IMR-90 (cell line): Measurements from ENCODE around the gene GRIK1. TPM values are rescaled to one million over a fixed set of nuclear protein-coding genes. Genes with fewer than 3 reads are reported as not detected.

Experiments
- ATAC-seq: fragments of 200-7000 bp; cut with Tn5 transposase; 2 replicates; pipeline ENCODE4 v1.9.1; 2020; ENCODE audit warnings: low read depth, mild to moderate bottlenecking, moderate library complexity
- BruUV-seq: library from RNA; stranded (reverse); fragments of 400-500 nt; replicated peaks from 2 replicates; lab custom pipeline; 2021; lab: Mats Ljungman, UMichigan
- CTCF ChIA-PET: fragments of 300-600 bp; formaldehyde crosslinking; extraction: SDS; loops from one replicate; lab custom pipeline; 2021; ENCODE audit warnings: antibody characterized with exemption; lab: Yijun Ruan, JAX
- POLR2A ChIA-PET: fragments of 300-600 bp; sonication (Branson Sonifier 250); formaldehyde crosslinking; loops from one replicate; lab custom pipeline; 2022; ENCODE audit warnings: antibody characterized with exemption; ENCODE audit not compliant: unreplicated experiment; lab: Charles Lee
- DNase-seq: peaks from one replicate; pipeline ENCODE4 v3.0.0; 2013
- H2AFZ ChIP-seq: replicated peaks from 2 replicates; pipeline ENCODE3; 2013; ENCODE audit warnings: low read length, mild to moderate bottlenecking; ENCODE audit not compliant: poor library complexity
- H2AK5ac ChIP-seq: 2 replicates; pipeline ENCODE4 v1.6.1; 2013; ENCODE audit warnings: low read depth, low read length, inconsistent platforms
- H2AK9ac ChIP-seq: replicated peaks from 2 replicates; pipeline ENCODE3; 2013; ENCODE audit warnings: mild to moderate bottlenecking, low read depth, low read length, moderate library complexity; ENCODE audit not compliant: poor library complexity
- H2BK120ac ChIP-seq: 2 replicates; pipeline ENCODE4 v1.6.1; 2013; ENCODE audit warnings: low read depth, low read length, inconsistent platforms
- H2BK15ac ChIP-seq: 3 replicates; pipeline ENCODE4 v1.6.1; 2013; ENCODE audit warnings: low read depth, low read length, inconsistent platforms
- H2BK20ac ChIP-seq: 2 replicates; pipeline ENCODE4 v1.6.1; 2013; ENCODE audit warnings: low read depth, mild to moderate bottlenecking, inconsistent platforms, low read length, moderate library complexity
- H2BK5ac ChIP-seq: 2 replicates; pipeline ENCODE4 v1.6.1; 2013; ENCODE audit warnings: mild to moderate bottlenecking, low read depth, low read length, inconsistent platforms; ENCODE audit not compliant: poor library complexity, severe bottlenecking
- H3K14ac ChIP-seq: replicated peaks from 2 replicates; pipeline ENCODE4 v1.6.1; 2013; ENCODE audit warnings: low read depth, low read length, inconsistent platforms
- H3K18ac ChIP-seq: 2 replicates; pipeline ENCODE4 v1.6.1; 2013; ENCODE audit warnings: low read depth, low read length, control low read depth
- H3K23ac ChIP-seq: 2 replicates; pipeline ENCODE4 v1.6.1; 2013; ENCODE audit warnings: low read depth, low read length, inconsistent platforms
- H3K27ac ChIP-seq: 2 replicates; pipeline ENCODE4 v1.5.1; 2013; ENCODE audit warnings: mild to moderate bottlenecking, control low read depth, low read length; ENCODE audit not compliant: insufficient read depth
- H3K27me3 ChIP-seq: 2 replicates; pipeline ENCODE4 v1.6.1; 2013; ENCODE audit warnings: low read length; ENCODE audit not compliant: control insufficient read depth, insufficient read depth
- H3K36me3 ChIP-seq: 2 replicates; pipeline ENCODE4 v1.6.1; 2013; ENCODE audit warnings: low read length, mixed read lengths; ENCODE audit not compliant: control insufficient read depth, insufficient read depth
- H3K4ac ChIP-seq: 2 replicates; pipeline ENCODE4 v1.6.1; 2013; ENCODE audit warnings: low read depth, low read length, inconsistent platforms
- H3K4me1 ChIP-seq: 2 replicates; pipeline ENCODE4 v1.6.1; 2013; ENCODE audit warnings: low read length, mixed read lengths; ENCODE audit not compliant: control insufficient read depth, insufficient read depth
- H3K4me2 ChIP-seq: 2 replicates; pipeline ENCODE4 v1.6.1; 2013; ENCODE audit warnings: low read depth, mild to moderate bottlenecking, control low read depth, low read length, moderate library complexity
- H3K4me3 ChIP-seq: 2 replicates; pipeline ENCODE4 v1.5.1; 2013; ENCODE audit warnings: low read depth, mild to moderate bottlenecking, control low read depth, low read length, moderate library complexity; ENCODE audit not compliant: insufficient read depth
- H3K56ac ChIP-seq: 2 replicates; pipeline ENCODE4 v1.6.1; 2013; ENCODE audit warnings: low read length, inconsistent platforms; ENCODE audit not compliant: insufficient read depth; ENCODE audit errors: extremely low read depth
- H3K79me1 ChIP-seq, 2 experiments: 2 replicates each; pipeline ENCODE4 v1.6.1; 2013; ENCODE audit warnings: low read length in 2 of 2, inconsistent platforms in 1 of 2, low read depth in 1 of 2
- H3K9ac ChIP-seq: 2 replicates; pipeline ENCODE4 v1.6.1; 2013; ENCODE audit warnings: low read depth, low read length, control low read depth
- H3K9me1 ChIP-seq: 2 replicates; pipeline ENCODE4 v1.6.1; 2013; ENCODE audit warnings: low read length, inconsistent platforms; ENCODE audit not compliant: insufficient read depth
- H3K9me3 ChIP-seq: 2 replicates; pipeline ENCODE4 v1.6.1; 2013; ENCODE audit warnings: low read length; ENCODE audit not compliant: control insufficient read depth, insufficient read depth
- H4K20me1 ChIP-seq: 2 replicates; pipeline ENCODE4 v1.6.1; 2013; ENCODE audit warnings: low read length, inconsistent platforms; ENCODE audit not compliant: insufficient read depth
- H4K5ac ChIP-seq: 2 replicates; pipeline ENCODE4 v1.6.1; 2013; ENCODE audit warnings: mild to moderate bottlenecking, low read depth, low read length, control low read depth
- H4K8ac ChIP-seq, 2 experiments: 2 replicates each; pipeline ENCODE4 v1.6.1; 2013; ENCODE audit warnings: low read depth in 2 of 2, low read length in 2 of 2, control low read depth in 1 of 2, inconsistent platforms in 1 of 2
- H4K91ac ChIP-seq: 2 replicates; pipeline ENCODE4 v1.6.1; 2013; ENCODE audit warnings: low read depth, low read length, inconsistent platforms; ENCODE audit not compliant: insufficient read depth
- BHLHE40 ChIP-seq: fragments of 150-350 bp; IDR thresholded peaks from 2 replicates; pipeline ENCODE4 v1.6.1; 2016; ENCODE audit warnings: mild to moderate bottlenecking, low read depth, low read length
- CEBPB ChIP-seq: IDR thresholded peaks from 2 replicates; pipeline ENCODE4 v1.6.1; 2012; ENCODE audit warnings: low read depth, low read length, improper control_type of control experiment
- FOS ChIP-seq: fragments of 150-350 bp; IDR thresholded peaks from 2 replicates; pipeline ENCODE4 v1.6.1; 2016; ENCODE audit warnings: low read depth, low read length
- MAFK ChIP-seq: IDR thresholded peaks from 2 replicates; pipeline ENCODE4 v1.6.1; 2012; ENCODE audit warnings: low read depth, low read length, improper control_type of control experiment
- MAZ ChIP-seq: IDR thresholded peaks from 2 replicates; pipeline ENCODE4 v1.6.1; 2012; ENCODE audit warnings: low read depth, mild to moderate bottlenecking, low read length, improper control_type of control experiment, moderate library complexity, borderline replicate concordance
- MXI1 ChIP-seq: IDR thresholded peaks from 2 replicates; pipeline ENCODE4 v1.6.1; 2012; ENCODE audit warnings: low read depth, mild to moderate bottlenecking, low read length, moderate library complexity, borderline replicate concordance
- NFE2L2 ChIP-seq: fragments of 150-350 bp; IDR thresholded peaks from 2 replicates; pipeline ENCODE4 v1.6.1; 2016; ENCODE audit warnings: low read depth, mild to moderate bottlenecking, low read length
- POLR2A ChIP-seq: IDR thresholded peaks from 2 replicates; pipeline ENCODE4 v1.6.1; 2012; ENCODE audit warnings: mild to moderate bottlenecking, low read depth, low read length
- RCOR1 ChIP-seq: IDR thresholded peaks from 2 replicates; pipeline ENCODE4 v1.6.1; 2012; ENCODE audit warnings: mild to moderate bottlenecking, low read length, improper control_type of control experiment; ENCODE audit not compliant: insufficient replicate concordance
- RFX5 ChIP-seq: IDR thresholded peaks from 2 replicates; pipeline ENCODE4 v1.8.0; 2012; ENCODE audit warnings: low read depth, mild to moderate bottlenecking, low read length, moderate library complexity
- SMC3 ChIP-seq: fragments of 150-350 bp; IDR thresholded peaks from 2 replicates; pipeline ENCODE4 v1.6.1; 2016; ENCODE audit warnings: low read depth, mild to moderate bottlenecking, antibody characterized with exemption, low read length, moderate library complexity
- dilution Hi-C: fragments of 300-500 bp; cut with HindIII; formaldehyde crosslinking; loops from one replicate; pipeline ENCODE4 v1.14.3; 2018; ENCODE audit warnings: low sequenced_read_pairs; ENCODE audit not compliant: unreplicated experiment
- in situ Hi-C: fragments of 300-500 bp; cut with MboI; formaldehyde crosslinking; loops from 3 replicates; pipeline ENCODE4 v1.14.3; 2019; ENCODE audit warnings: low sequenced_read_pairs, inconsistent platforms, mixed read lengths
- intact Hi-C: fragments of 100-400 bp; cut with micrococcal nuclease; formaldehyde crosslinking; loops from 2 replicates; pipeline ENCODE4 v1.10.0; 2022
- polyA plus RNA-seq, 3 experiments: library from polyadenylated mRNA; depleted of rRNA; stranded (reverse); fragments of >200 nt; gene quantifications; 2 replicates each; pipeline ENCODE4 v1.2.3, GENCODE V29; 2012; ENCODE audit warnings: low replicate concordance in 1 of 3
- total RNA-seq: library from RNA; depleted of rRNA; stranded (reverse); fragments of >200 nt; gene quantifications from 2 replicates; pipeline ENCODE4 v1.2.3, GENCODE V29; 2012
- TF ChIP-seq, protein P1 (sequence below): conservative IDR thresholded peaks from 2 replicates; pipeline ENCODE4 v1.5.1; 2012; ENCODE audit warnings: mild to moderate bottlenecking, low read depth, low read length, improper control_type of control experiment
- TF ChIP-seq, protein P2 (sequence below): fragments of 150-350 bp; IDR thresholded peaks from 2 replicates; pipeline ENCODE4 v1.6.1; 2016; ENCODE audit warnings: low read depth, mild to moderate bottlenecking, low read length, moderate library complexity, borderline replicate concordance

Gene GRIK1
- total and polyA plus RNA-seq, 2 of the 4 experiments (the other 2 are of a cell fraction), result not detected

DNA sequence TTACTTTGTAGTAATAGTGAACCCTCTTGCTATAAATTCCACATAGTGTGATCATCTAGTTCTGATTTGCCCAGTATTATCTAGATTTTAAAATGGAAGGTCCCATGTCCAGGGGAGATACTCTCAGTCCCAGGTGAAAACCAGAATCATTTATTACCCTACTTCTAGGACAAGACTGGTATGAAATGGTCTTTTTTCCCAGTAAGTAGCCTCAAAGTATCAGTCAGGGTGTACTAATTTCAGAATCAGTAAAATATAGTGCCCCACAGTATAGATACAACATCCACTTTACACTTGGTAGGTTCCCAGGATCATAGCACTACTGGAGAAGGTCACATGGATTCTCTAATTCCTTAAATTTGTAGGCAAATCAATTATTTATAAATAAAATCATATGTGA, 318.3 kb downstream of the GRIK1 start:
- Histone ChIP-seq H4K20me1 (no peaks in the 10 kb centered on the region), H4K91ac (no peak overlapping the region), H3K18ac (no peak overlapping the region), H3K36me3 (no peaks in the 10 kb centered on the region), H2AK9ac (no peak overlapping the region), H3K4me3 (no peak overlapping the region), H4K5ac (no peak overlapping the region), H3K79me1 (no peaks in the 10 kb centered on the region), H3K27me3 (no peaks in the 10 kb centered on the region), H3K56ac (no peak overlapping the region), H3K23ac (no peak overlapping the region), H3K9me3 (no peaks in the 10 kb centered on the region), H2AFZ (no peak overlapping the region), H3K4ac (no peak overlapping the region), H4K8ac (no peak overlapping the region), H2BK5ac (no peak overlapping the region), H3K9ac (no peak overlapping the region), H3K14ac (no peak overlapping the region), H3K4me1 (peaks cover 2% of the 10 kb centered on the region; the same call in 1 of the 2 replicates), H2AK5ac (no peak overlapping the region), H2BK15ac (no peak overlapping the region), H2BK20ac (no peak overlapping the region), H3K9me1 (no peaks in the 10 kb centered on the region; the same call in 1 of the 2 replicates), H2BK120ac (no peak overlapping the region), H3K27ac (no peak overlapping the region), H3K4me2 (no peak overlapping the region)
- dilution Hi-C loops (no loop called here), intact Hi-C loops (no loop called here), in situ Hi-C loops (no loop called here)
- POLR2A ChIA-PET, result no interaction called here
- TF ChIP-seq POLR2A (no peak), RCOR1 (no peak), MAFK (no peak), BHLHE40 (no peak), CEBPB (no peak), FOS (no peak), RFX5 (no peak), SMC3 (no peak), MAZ (no peak), NFE2L2 (no peak), MXI1 (no peak)
- TF ChIP-seq, protein P1, sequence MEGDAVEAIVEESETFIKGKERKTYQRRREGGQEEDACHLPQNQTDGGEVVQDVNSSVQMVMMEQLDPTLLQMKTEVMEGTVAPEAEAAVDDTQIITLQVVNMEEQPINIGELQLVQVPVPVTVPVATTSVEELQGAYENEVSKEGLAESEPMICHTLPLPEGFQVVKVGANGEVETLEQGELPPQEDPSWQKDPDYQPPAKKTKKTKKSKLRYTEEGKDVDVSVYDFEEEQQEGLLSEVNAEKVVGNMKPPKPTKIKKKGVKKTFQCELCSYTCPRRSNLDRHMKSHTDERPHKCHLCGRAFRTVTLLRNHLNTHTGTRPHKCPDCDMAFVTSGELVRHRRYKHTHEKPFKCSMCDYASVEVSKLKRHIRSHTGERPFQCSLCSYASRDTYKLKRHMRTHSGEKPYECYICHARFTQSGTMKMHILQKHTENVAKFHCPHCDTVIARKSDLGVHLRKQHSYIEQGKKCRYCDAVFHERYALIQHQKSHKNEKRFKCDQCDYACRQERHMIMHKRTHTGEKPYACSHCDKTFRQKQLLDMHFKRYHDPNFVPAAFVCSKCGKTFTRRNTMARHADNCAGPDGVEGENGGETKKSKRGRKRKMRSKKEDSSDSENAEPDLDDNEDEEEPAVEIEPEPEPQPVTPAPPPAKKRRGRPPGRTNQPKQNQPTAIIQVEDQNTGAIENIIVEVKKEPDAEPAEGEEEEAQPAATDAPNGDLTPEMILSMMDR, result no peak
- TF ChIP-seq, protein P2, sequence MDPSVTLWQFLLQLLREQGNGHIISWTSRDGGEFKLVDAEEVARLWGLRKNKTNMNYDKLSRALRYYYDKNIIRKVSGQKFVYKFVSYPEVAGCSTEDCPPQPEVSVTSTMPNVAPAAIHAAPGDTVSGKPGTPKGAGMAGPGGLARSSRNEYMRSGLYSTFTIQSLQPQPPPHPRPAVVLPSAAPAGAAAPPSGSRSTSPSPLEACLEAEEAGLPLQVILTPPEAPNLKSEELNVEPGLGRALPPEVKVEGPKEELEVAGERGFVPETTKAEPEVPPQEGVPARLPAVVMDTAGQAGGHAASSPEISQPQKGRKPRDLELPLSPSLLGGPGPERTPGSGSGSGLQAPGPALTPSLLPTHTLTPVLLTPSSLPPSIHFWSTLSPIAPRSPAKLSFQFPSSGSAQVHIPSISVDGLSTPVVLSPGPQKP, result no peak
- no TSS peak for BruUV-seq
- CTCF ChIA-PET, result interaction anchor here (0.7 kb wide), 2 partner anchors 52 to 259 kb away, joined by 3 read pairs; no protein-coding TSS in a partner anchor
- ATAC-seq (no peak), DNase-seq (no peak)
